ENCODE measurements around the gene RRAGC.

GRCh38 chr1:38820860-38821259 lies 38.7 kb downstream of the RRAGC start:
- TF ChIP-seq, protein P1, sequence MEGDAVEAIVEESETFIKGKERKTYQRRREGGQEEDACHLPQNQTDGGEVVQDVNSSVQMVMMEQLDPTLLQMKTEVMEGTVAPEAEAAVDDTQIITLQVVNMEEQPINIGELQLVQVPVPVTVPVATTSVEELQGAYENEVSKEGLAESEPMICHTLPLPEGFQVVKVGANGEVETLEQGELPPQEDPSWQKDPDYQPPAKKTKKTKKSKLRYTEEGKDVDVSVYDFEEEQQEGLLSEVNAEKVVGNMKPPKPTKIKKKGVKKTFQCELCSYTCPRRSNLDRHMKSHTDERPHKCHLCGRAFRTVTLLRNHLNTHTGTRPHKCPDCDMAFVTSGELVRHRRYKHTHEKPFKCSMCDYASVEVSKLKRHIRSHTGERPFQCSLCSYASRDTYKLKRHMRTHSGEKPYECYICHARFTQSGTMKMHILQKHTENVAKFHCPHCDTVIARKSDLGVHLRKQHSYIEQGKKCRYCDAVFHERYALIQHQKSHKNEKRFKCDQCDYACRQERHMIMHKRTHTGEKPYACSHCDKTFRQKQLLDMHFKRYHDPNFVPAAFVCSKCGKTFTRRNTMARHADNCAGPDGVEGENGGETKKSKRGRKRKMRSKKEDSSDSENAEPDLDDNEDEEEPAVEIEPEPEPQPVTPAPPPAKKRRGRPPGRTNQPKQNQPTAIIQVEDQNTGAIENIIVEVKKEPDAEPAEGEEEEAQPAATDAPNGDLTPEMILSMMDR (IDR thresholded peaks at IDR 0.05), result no peak
- TF ChIP-seq ATF3 (CRISPR knock-in tag; conservative IDR thresholded peaks at IDR 0.05) (no peak), HMGXB4 (CRISPR knock-in tag; IDR thresholded peaks at IDR 0.05) (no peak), ZNF416 (CRISPR knock-in tag; IDR thresholded peaks at IDR 0.05) (no peak), FOXK1 (CRISPR knock-in tag; IDR thresholded peaks at IDR 0.05) (no peak), JUN (CRISPR knock-in tag; IDR thresholded peaks at IDR 0.05) (no peak), NFYB (CRISPR knock-in tag; conservative IDR thresholded peaks at IDR 0.05; ENCODE audit: low read depth) (no peak)
- TF ChIP-seq, protein P2, sequence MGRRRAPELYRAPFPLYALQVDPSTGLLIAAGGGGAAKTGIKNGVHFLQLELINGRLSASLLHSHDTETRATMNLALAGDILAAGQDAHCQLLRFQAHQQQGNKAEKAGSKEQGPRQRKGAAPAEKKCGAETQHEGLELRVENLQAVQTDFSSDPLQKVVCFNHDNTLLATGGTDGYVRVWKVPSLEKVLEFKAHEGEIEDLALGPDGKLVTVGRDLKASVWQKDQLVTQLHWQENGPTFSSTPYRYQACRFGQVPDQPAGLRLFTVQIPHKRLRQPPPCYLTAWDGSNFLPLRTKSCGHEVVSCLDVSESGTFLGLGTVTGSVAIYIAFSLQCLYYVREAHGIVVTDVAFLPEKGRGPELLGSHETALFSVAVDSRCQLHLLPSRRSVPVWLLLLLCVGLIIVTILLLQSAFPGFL (CRISPR knock-in tag; IDR thresholded peaks at IDR 0.05; ENCODE audit: borderline replicate concordance), result no peak
